ENCODE results near the gene PPP3CA. TPM values are rescaled to one million over a fixed set of nuclear protein-coding genes. Genes with fewer than 3 reads are reported as not detected.

Gene PPP3CA
- total RNA-seq, 1 experiment from 2014 or later = 15.5 TPM

DNA sequence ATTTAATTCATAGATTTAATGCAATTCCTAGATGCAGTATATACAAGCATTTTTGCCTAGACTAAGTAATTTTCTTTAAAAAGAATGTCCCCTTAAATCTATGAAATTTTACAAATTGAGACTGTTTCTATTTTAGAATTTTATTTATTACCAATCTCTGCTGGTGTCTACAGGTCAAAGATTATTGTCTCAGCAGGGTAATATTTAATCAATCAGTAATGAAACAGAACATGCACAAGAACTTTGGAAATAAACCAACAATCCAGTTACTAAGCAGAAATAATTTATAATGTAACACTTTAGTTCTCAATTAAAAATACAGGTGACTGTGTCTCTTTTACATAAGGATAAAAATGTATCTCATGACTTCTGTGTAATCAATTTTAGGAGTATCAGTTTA lies 266.2 kb downstream of the PPP3CA start:
- ATAC-seq (no peak), DNase-seq (no peak)
- H3K79me2 ChIP-seq (ENCODE audit: low read length) = no peaks in the 10 kb centered on the region
- BruUV-seq (replicated peaks) = no TSS peak
- H4K20me1 ChIP-seq (ENCODE audit: low read length) = no peaks in the 10 kb centered on the region
- no peak overlapping the region for H3K9ac ChIP-seq (ENCODE audit: low read length)
- ChIA-PET CTCF (no interaction called here), POLR2A (ENCODE audit: unreplicated experiment) (no interaction called here)
- H2AFZ ChIP-seq (ENCODE audit: low read length) = no peak overlapping the region
- H3K27ac ChIP-seq (ENCODE audit: low read length) = no peak overlapping the region
- H3K4me2 ChIP-seq (ENCODE audit: low read length) = no peak overlapping the region
- H3K36me3 ChIP-seq (ENCODE audit: low read depth, low read length) = no peaks in the 10 kb centered on the region
- H3K4me1 ChIP-seq (ENCODE audit: insufficient read depth, low read length) = no peaks in the 10 kb centered on the region
- TF ChIP-seq, protein P1, sequence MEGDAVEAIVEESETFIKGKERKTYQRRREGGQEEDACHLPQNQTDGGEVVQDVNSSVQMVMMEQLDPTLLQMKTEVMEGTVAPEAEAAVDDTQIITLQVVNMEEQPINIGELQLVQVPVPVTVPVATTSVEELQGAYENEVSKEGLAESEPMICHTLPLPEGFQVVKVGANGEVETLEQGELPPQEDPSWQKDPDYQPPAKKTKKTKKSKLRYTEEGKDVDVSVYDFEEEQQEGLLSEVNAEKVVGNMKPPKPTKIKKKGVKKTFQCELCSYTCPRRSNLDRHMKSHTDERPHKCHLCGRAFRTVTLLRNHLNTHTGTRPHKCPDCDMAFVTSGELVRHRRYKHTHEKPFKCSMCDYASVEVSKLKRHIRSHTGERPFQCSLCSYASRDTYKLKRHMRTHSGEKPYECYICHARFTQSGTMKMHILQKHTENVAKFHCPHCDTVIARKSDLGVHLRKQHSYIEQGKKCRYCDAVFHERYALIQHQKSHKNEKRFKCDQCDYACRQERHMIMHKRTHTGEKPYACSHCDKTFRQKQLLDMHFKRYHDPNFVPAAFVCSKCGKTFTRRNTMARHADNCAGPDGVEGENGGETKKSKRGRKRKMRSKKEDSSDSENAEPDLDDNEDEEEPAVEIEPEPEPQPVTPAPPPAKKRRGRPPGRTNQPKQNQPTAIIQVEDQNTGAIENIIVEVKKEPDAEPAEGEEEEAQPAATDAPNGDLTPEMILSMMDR (conservative IDR thresholded peaks at IDR 0.05; ENCODE audit: low read depth, low read length) = no peak
- no peak for TF ChIP-seq EZH2phosphoT487 (IDR thresholded peaks at IDR 0.05; ENCODE audit: borderline replicate concordance, low read length)
- TF ChIP-seq EZH2 (IDR thresholded peaks at IDR 0.05; ENCODE audit: low read length, unreplicated experiment) = no peak
- intact Hi-C loops (cut with micrococcal nuclease) = no loop called here
- H3K9me2 ChIP-seq (replicated peaks; ENCODE audit: low read length) = no peaks in the 10 kb centered on the region
- H3F3A ChIP-seq (ENCODE audit: low read length, unreplicated experiment) = no peaks in the 10 kb centered on the region
- H3K9me3 ChIP-seq (ENCODE audit: low read length) = no peaks in the 10 kb centered on the region
- no peak overlapping the region for H3K4me3 ChIP-seq (ENCODE audit: low read length)
- no peaks in the 10 kb centered on the region for H3K27me3 ChIP-seq (ENCODE audit: low read length)

DNA sequence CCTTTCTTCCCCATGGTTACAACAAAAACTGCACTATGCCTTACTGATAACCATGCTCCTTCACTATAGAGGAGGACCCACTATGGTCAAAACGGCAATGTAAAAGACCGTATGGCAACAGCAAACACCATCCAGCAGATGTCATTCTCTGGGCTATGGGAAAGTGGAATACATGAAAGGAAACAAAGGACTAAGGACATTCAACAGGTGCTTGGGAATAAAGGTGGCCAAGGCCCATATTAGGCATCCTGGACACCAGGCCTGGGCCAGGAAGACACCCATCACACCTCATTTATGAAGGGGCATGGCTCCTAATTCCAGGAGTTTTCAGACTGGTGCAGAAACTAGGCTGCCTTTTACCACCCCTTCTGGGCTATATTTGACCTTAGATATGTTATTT lies 268.4 kb downstream of the PPP3CA start:
- Histone ChIP-seq H3K27ac (ENCODE audit: low read length) (no peak overlapping the region), H3K9me3 (ENCODE audit: low read length) (no peaks in the 10 kb centered on the region), H3K9me2 (replicated peaks; ENCODE audit: low read length) (no peaks in the 10 kb centered on the region), H3K4me1 (ENCODE audit: insufficient read depth, low read length) (no peaks in the 10 kb centered on the region), H3K4me3 (ENCODE audit: low read length) (no peak overlapping the region), H3K4me2 (ENCODE audit: low read length) (no peak overlapping the region), H4K20me1 (ENCODE audit: low read length) (no peaks in the 10 kb centered on the region), H3K36me3 (ENCODE audit: low read depth, low read length) (no peaks in the 10 kb centered on the region), H3K9ac (ENCODE audit: low read length) (no peak overlapping the region), H2AFZ (ENCODE audit: low read length) (no peak overlapping the region), H3F3A (ENCODE audit: low read length, unreplicated experiment) (no peaks in the 10 kb centered on the region), H3K27me3 (ENCODE audit: low read length) (no peaks in the 10 kb centered on the region), H3K79me2 (ENCODE audit: low read length) (no peaks in the 10 kb centered on the region)
- CTCF ChIA-PET = no interaction called here
- DNase-seq (no peak), ATAC-seq (no peak)
- POLR2A ChIA-PET (ENCODE audit: unreplicated experiment) = no interaction called here
- no TSS peak for BruUV-seq (replicated peaks)
- intact Hi-C loops (cut with micrococcal nuclease) = no loop called here
- TF ChIP-seq, protein P1 (conservative IDR thresholded peaks at IDR 0.05; ENCODE audit: low read depth, low read length) = no peak
- TF ChIP-seq EZH2 (IDR thresholded peaks at IDR 0.05; ENCODE audit: low read length, unreplicated experiment) (no peak), EZH2phosphoT487 (IDR thresholded peaks at IDR 0.05; ENCODE audit: borderline replicate concordance, low read length) (no peak)

DNA sequence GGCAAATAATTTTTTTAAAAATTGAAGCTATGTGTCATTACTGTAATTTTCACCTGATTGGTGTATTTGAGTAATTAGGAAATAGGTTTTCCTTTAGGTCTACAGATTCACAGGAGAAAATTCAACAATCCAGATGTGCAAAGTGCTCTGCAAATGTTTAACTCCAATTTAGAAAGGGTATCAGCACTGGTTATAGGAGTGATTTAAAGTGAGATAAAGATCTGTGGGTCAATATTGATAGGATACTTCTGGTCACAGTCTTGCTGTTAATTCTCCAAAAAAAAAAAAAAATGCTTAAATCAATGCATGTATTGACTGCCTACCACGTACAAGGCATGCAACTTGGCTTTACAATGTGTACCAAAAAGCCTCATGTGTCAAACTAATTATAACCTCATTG lies 271.3 kb downstream of the PPP3CA start:
- CTCF ChIA-PET = no interaction called here

More for the DNA sequence above, 271.3 kb downstream of the PPP3CA start:
- Histone ChIP-seq H3K9me3 (ENCODE audit: low read length) (no peaks in the 10 kb centered on the region), H3F3A (ENCODE audit: low read length, unreplicated experiment) (no peaks in the 10 kb centered on the region), H3K79me2 (ENCODE audit: low read length) (no peaks in the 10 kb centered on the region), H3K4me2 (ENCODE audit: low read length) (no peak overlapping the region), H3K27me3 (ENCODE audit: low read length) (no peaks in the 10 kb centered on the region), H3K4me3 (ENCODE audit: low read length) (no peak overlapping the region), H4K20me1 (ENCODE audit: low read length) (no peaks in the 10 kb centered on the region), H3K9ac (ENCODE audit: low read length) (no peak overlapping the region), H3K27ac (ENCODE audit: low read length) (no peak overlapping the region), H2AFZ (ENCODE audit: low read length) (no peak overlapping the region), H3K36me3 (ENCODE audit: low read depth, low read length) (no peaks in the 10 kb centered on the region), H3K9me2 (replicated peaks; ENCODE audit: low read length) (no peaks in the 10 kb centered on the region), H3K4me1 (ENCODE audit: insufficient read depth, low read length) (no peaks in the 10 kb centered on the region)
- no peak for ATAC-seq
- TF ChIP-seq, protein P1 (conservative IDR thresholded peaks at IDR 0.05; ENCODE audit: low read depth, low read length) = no peak
- BruUV-seq (replicated peaks) = no TSS peak
- intact Hi-C loops (cut with micrococcal nuclease) = no loop called here
- no peak for DNase-seq
- POLR2A ChIA-PET (ENCODE audit: unreplicated experiment) = no interaction called here
